HEK293 (cell line): ENCODE data around the gene ATP8A2.

Experiments used
- ZBTB7A ChIP-seq: fragments of 450-650 bp; formaldehyde crosslinking; IDR thresholded peaks from 2 replicates; pipeline ENCODE4 v1.5.1; 2016; ENCODE audit warnings: low read depth, missing biosample characterization, missing genetic modification characterization
- ZBTB8A ChIP-seq: fragments of 450-650 bp; formaldehyde crosslinking; IDR thresholded peaks from 2 replicates; pipeline ENCODE4 v1.5.1; 2016; ENCODE audit warnings: missing biosample characterization, missing genetic modification characterization
- ZNF341 ChIP-seq: fragments of 450-650 bp; formaldehyde crosslinking; IDR thresholded peaks from 2 replicates; pipeline ENCODE4; 2016; ENCODE audit warnings: low read depth, missing biosample characterization, missing genetic modification characterization
- ZNF473 ChIP-seq: fragments of 450-650 bp; formaldehyde crosslinking; IDR thresholded peaks from 2 replicates; pipeline ENCODE4 v1.5.1; 2017; ENCODE audit warnings: missing biosample characterization, missing genetic modification characterization
- ZNF549 ChIP-seq: fragments of 450-650 bp; IDR thresholded peaks from 2 replicates; pipeline ENCODE4 v1.5.1; 2018; ENCODE audit warnings: missing biosample characterization, missing genetic modification characterization, mild to moderate bottlenecking, inconsistent platforms, moderate library complexity
- ZNF624 ChIP-seq: fragments of 450-650 bp; formaldehyde crosslinking; IDR thresholded peaks from 2 replicates; pipeline ENCODE4 v1.5.1; 2017; ENCODE audit warnings: missing biosample characterization, missing genetic modification characterization
- TF ChIP-seq, protein P1 (sequence below): fragments of 450-650 bp; formaldehyde crosslinking; IDR thresholded peaks from 2 replicates; pipeline ENCODE4 v1.5.1; 2016; ENCODE audit warnings: missing biosample characterization, missing genetic modification characterization
- TF ChIP-seq, protein P2 (sequence below): fragments of 450-650 bp; formaldehyde crosslinking; IDR thresholded peaks from 2 replicates; pipeline ENCODE4 v1.5.1; 2016; ENCODE audit warnings: missing biosample characterization, missing genetic modification characterization
- TF ChIP-seq, protein P3 (sequence below): fragments of 450-650 bp; IDR thresholded peaks from 2 replicates; pipeline ENCODE4 v1.5.1; 2018; ENCODE audit warnings: missing biosample characterization, mild to moderate bottlenecking, missing genetic modification characterization

DNA sequence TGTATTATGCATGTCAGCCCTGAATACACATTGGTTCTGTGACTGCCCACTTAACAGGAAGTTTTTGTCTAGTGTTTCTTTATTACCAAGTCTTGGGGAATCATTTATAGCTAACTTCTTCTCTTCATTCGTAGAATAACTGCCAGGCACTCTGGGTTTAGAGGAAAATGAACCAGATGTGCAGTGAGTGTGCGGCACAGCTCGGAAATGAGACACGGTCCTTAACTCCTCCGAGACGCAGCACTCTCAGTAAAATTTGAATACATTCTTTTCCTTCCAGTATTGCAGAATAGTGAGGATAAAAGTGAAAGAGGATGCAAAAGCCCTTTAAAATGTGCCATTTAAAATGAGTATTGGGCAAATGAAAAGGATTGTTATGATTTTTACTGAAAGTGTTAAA is 29.2 kb downstream of the ATP8A2 start:
- TF ChIP-seq ZNF473 (tag by site-specific recombination) (no peak), ZNF549 (no peak), ZNF624 (tag by site-specific recombination) (no peak), ZBTB7A (tag by site-specific recombination) (no peak), ZNF341 (tag by site-specific recombination) (no peak), ZBTB8A (no peak)
- TF ChIP-seq, protein P1, sequence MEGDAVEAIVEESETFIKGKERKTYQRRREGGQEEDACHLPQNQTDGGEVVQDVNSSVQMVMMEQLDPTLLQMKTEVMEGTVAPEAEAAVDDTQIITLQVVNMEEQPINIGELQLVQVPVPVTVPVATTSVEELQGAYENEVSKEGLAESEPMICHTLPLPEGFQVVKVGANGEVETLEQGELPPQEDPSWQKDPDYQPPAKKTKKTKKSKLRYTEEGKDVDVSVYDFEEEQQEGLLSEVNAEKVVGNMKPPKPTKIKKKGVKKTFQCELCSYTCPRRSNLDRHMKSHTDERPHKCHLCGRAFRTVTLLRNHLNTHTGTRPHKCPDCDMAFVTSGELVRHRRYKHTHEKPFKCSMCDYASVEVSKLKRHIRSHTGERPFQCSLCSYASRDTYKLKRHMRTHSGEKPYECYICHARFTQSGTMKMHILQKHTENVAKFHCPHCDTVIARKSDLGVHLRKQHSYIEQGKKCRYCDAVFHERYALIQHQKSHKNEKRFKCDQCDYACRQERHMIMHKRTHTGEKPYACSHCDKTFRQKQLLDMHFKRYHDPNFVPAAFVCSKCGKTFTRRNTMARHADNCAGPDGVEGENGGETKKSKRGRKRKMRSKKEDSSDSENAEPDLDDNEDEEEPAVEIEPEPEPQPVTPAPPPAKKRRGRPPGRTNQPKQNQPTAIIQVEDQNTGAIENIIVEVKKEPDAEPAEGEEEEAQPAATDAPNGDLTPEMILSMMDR (tag by site-specific recombination) = no peak
- TF ChIP-seq, protein P2, sequence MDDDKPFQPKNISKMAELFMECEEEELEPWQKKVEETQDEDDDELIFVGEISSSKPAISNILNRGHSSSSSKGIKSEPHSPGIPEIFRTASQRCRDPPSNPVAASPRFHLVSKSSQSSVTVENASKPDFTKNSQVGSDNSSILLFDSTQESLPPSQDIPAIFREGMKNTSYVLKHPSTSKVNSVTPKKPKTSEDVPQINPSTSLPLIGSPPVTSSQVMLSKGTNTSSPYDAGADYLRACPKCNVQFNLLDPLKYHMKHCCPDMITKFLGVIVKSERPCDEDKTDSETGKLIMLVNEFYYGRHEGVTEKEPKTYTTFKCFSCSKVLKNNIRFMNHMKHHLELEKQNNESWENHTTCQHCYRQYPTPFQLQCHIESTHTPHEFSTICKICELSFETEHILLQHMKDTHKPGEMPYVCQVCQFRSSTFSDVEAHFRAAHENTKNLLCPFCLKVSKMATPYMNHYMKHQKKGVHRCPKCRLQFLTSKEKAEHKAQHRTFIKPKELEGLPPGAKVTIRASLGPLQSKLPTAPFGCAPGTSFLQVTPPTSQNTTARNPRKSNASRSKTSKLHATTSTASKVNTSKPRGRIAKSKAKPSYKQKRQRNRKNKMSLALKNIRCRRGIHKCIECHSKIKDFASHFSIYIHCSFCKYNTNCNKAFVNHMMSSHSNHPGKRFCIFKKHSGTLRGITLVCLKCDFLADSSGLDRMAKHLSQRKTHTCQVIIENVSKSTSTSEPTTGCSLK (tag by site-specific recombination) = no peak
- TF ChIP-seq, protein P3, sequence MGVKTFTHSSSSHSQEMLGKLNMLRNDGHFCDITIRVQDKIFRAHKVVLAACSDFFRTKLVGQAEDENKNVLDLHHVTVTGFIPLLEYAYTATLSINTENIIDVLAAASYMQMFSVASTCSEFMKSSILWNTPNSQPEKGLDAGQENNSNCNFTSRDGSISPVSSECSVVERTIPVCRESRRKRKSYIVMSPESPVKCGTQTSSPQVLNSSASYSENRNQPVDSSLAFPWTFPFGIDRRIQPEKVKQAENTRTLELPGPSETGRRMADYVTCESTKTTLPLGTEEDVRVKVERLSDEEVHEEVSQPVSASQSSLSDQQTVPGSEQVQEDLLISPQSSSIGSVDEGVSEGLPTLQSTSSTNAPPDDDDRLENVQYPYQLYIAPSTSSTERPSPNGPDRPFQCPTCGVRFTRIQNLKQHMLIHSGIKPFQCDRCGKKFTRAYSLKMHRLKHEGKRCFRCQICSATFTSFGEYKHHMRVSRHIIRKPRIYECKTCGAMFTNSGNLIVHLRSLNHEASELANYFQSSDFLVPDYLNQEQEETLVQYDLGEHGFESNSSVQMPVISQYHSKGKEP (tag by site-specific recombination) = no peak
